ENCODE data around the gene CCDC86.

The CCDC86 gene

GRCh38 chr11:60840470-60841430, 1.2 kb upstream of the CCDC86 start:
- Histone ChIP-seq H3K4me1 (ENCODE audit: control insufficient read depth, low read length) (peaks cover 29% of the 10 kb centered on the region), H3K9me2 (replicated peaks; ENCODE audit: control insufficient read depth, low read length) (no peaks in the 10 kb centered on the region), H3F3A (ENCODE audit: control insufficient read depth, insufficient read depth) (no peaks in the 10 kb centered on the region), H3K36me3 (ENCODE audit: control insufficient read depth, low read length) (peaks cover 30% of the 10 kb centered on the region), H3K4me3 (ENCODE audit: low read length) (peak overlapping the region; percentile 84), H3K79me2 (ENCODE audit: control insufficient read depth, low read length) (peaks cover 44% of the 10 kb centered on the region), H4K20me1 (ENCODE audit: control insufficient read depth, insufficient read depth, low read depth, low read length) (peaks cover 6% of the 10 kb centered on the region; the same call in 1 of the 2 replicates), H3K4me2 (ENCODE audit: low read length) (peak overlapping the region; percentile 87), H3K27me3 (ENCODE audit: control insufficient read depth, low read length) (no peaks in the 10 kb centered on the region), H3K9me3 (ENCODE audit: control insufficient read depth, insufficient read depth, low read length) (no peaks in the 10 kb centered on the region), H3K27ac (ENCODE audit: low read depth, low read length) (no peak overlapping the region)
- TF ChIP-seq EZH2phosphoT487 (IDR thresholded peaks at IDR 0.05; ENCODE audit: borderline replicate concordance, low read length) (no peak), CTCF (IDR thresholded peaks at IDR 0.05; ENCODE audit: low read depth, low read length, poor library complexity, severe bottlenecking) (no peak)

- Histone ChIP-seq H3K4me2 (ENCODE audit: low read length) (peak overlapping the region; percentile 87), H3K27me3 (ENCODE audit: control insufficient read depth, low read length) (no peaks in the 10 kb centered on the region), H3K9me2 (replicated peaks; ENCODE audit: control insufficient read depth, low read length) (no peaks in the 10 kb centered on the region), H4K20me1 (ENCODE audit: control insufficient read depth, insufficient read depth, low read depth, low read length) (peaks cover 6% of the 10 kb centered on the region; the same call in 1 of the 2 replicates), H3K79me2 (ENCODE audit: control insufficient read depth, low read length) (peaks cover 63% of the 10 kb centered on the region), H3K4me3 (ENCODE audit: low read length) (peak overlapping the region; percentile 84), H3K9me3 (ENCODE audit: control insufficient read depth, insufficient read depth, low read length) (no peaks in the 10 kb centered on the region), H3K27ac (ENCODE audit: low read depth, low read length) (0 out of 2 replicates have a peak overlapping the region, but pooled peaks have one; percentile 3), H3K4me1 (ENCODE audit: control insufficient read depth, low read length) (peaks cover 31% of the 10 kb centered on the region), H3F3A (ENCODE audit: control insufficient read depth, insufficient read depth) (no peaks in the 10 kb centered on the region), H3K36me3 (ENCODE audit: control insufficient read depth, low read length) (peaks cover 43% of the 10 kb centered on the region)
- no peak for TF ChIP-seq EZH2phosphoT487 (IDR thresholded peaks at IDR 0.05; ENCODE audit: borderline replicate concordance, low read length)
- no peak for TF ChIP-seq CTCF (IDR thresholded peaks at IDR 0.05; ENCODE audit: low read depth, low read length, poor library complexity, severe bottlenecking)
Measured at GRCh38 chr11:60842668-60843600, 1.0 kb downstream of the CCDC86 start.

GRCh38 chr11:60844045-60844869, 2.3 kb downstream of the CCDC86 start:
- Histone ChIP-seq H3K79me2 (ENCODE audit: control insufficient read depth, low read length) (peaks cover 63% of the 10 kb centered on the region), H3K36me3 (ENCODE audit: control insufficient read depth, low read length) (peaks cover 56% of the 10 kb centered on the region), H3K4me1 (ENCODE audit: control insufficient read depth, low read length) (peaks cover 31% of the 10 kb centered on the region), H3K4me2 (ENCODE audit: low read length) (peak overlapping the region; percentile 87), H3F3A (ENCODE audit: control insufficient read depth, insufficient read depth) (no peaks in the 10 kb centered on the region), H3K9me2 (replicated peaks; ENCODE audit: control insufficient read depth, low read length) (no peaks in the 10 kb centered on the region), H3K27ac (ENCODE audit: low read depth, low read length) (no peak overlapping the region), H3K9me3 (ENCODE audit: control insufficient read depth, insufficient read depth, low read length) (no peaks in the 10 kb centered on the region), H3K27me3 (ENCODE audit: control insufficient read depth, low read length) (no peaks in the 10 kb centered on the region), H3K4me3 (ENCODE audit: low read length) (peak overlapping the region; percentile 84), H4K20me1 (ENCODE audit: control insufficient read depth, insufficient read depth, low read depth, low read length) (peaks cover 6% of the 10 kb centered on the region; the same call in 1 of the 2 replicates)
- TF ChIP-seq CTCF (IDR thresholded peaks at IDR 0.05; ENCODE audit: low read depth, low read length, poor library complexity, severe bottlenecking) = no peak
- TF ChIP-seq EZH2phosphoT487 (IDR thresholded peaks at IDR 0.05; ENCODE audit: borderline replicate concordance, low read length) = no peak

Measured in DOHH2 (cell line).